ENCODE data around the gene SLC35A4.
"Not testable (repeated sequence)": the region's sequence is repeated elsewhere in the genome, so short reads cannot be mapped to it uniquely, and the experiment has no call there.

The SLC35A4 gene

GRCh38 chr5:140558542-140558941 is 6.1 kb upstream of the SLC35A4 start:
- DNase-seq (ENCODE audit: low read depth) = no peak

- no peak for DNase-seq (ENCODE audit: low read depth)
These were observed 4.4 kb upstream of the SLC35A4 start for GRCh38 chr5:140560227-140560626.

- DNase-seq (ENCODE audit: low read depth) = no peak
These were observed 2.7 kb upstream of the SLC35A4 start for GRCh38 chr5:140561753-140562523.

- no peak for DNase-seq (ENCODE audit: low read depth)
These were observed 1.0 kb upstream of the SLC35A4 start for GRCh38 chr5:140563596-140563995.

- DNase-seq (ENCODE audit: low read depth) = no peak
These were observed 574 bp downstream of the SLC35A4 start for GRCh38 chr5:140565024-140565779.

- no peak for DNase-seq (ENCODE audit: low read depth)
These were observed 1.1 kb downstream of the SLC35A4 start for GRCh38 chr5:140565780-140566095.

GRCh38 chr5:140566665-140567064 is 2.0 kb downstream of the SLC35A4 start:
- DNase-seq (ENCODE audit: low read depth) = no peak

- no peak for DNase-seq (ENCODE audit: low read depth)
These were observed 2.6 kb downstream of the SLC35A4 start for GRCh38 chr5:140567136-140567818.

GRCh38 chr5:140567871-140568270 is 3.2 kb downstream of the SLC35A4 start:
- no peak for DNase-seq (ENCODE audit: low read depth)

- no peak for DNase-seq (ENCODE audit: low read depth)
These were observed 3.9 kb downstream of the SLC35A4 start for GRCh38 chr5:140568443-140569063.

- DNase-seq (ENCODE audit: low read depth) = no peak
These were observed 4.6 kb downstream of the SLC35A4 start for GRCh38 chr5:140569197-140569596.

GRCh38 chr5:140570058-140570457 is 5.4 kb downstream of the SLC35A4 start:
- no peak for DNase-seq (ENCODE audit: low read depth)

GRCh38 chr5:140570488-140570887 is 5.9 kb downstream of the SLC35A4 start:
- no peak for DNase-seq (ENCODE audit: low read depth)

- DNase-seq (ENCODE audit: low read depth) = no peak
These were observed 6.5 kb downstream of the SLC35A4 start for GRCh38 chr5:140571105-140571504.

- DNase-seq (ENCODE audit: low read depth) = no peak
These were observed 9.1 kb downstream of the SLC35A4 start for GRCh38 chr5:140573683-140574082.

GRCh38 chr5:140574165-140574564 is 9.5 kb downstream of the SLC35A4 start:
- no peak for DNase-seq (ENCODE audit: low read depth)

- DNase-seq (ENCODE audit: low read depth) = no peak
These were observed 10.7 kb downstream of the SLC35A4 start for GRCh38 chr5:140575309-140575708.

GRCh38 chr5:140576776-140577201 is 12.2 kb downstream of the SLC35A4 start:
- DNase-seq (ENCODE audit: low read depth) = no peak

GRCh38 chr5:140579188-140579747 is 14.6 kb downstream of the SLC35A4 start:
- DNase-seq (ENCODE audit: low read depth) = not testable (repeated sequence)

GRCh38 chr5:140587495-140587894 is 22.9 kb downstream of the SLC35A4 start:
- DNase-seq (ENCODE audit: low read depth) = no peak

GRCh38 chr5:140588311-140589070 is 23.9 kb downstream of the SLC35A4 start:
- DNase-seq (ENCODE audit: low read depth) = no peak

Measured in GM04504 (cell line).